Vagina (tissue), 2 donors: Measurements from ENCODE around the gene CNGB1.

ENCODE experiments used
- CTCF ChIP-seq, 3 experiments: fragments of 450-650 bp in 2 of 3; fragments of 200-600 bp in 1 of 3; sonication (generic) in 1 of 3; IDR thresholded peaks; one replicate each; pipeline ENCODE4 v1.5.1; 2017 to 2019; ENCODE audit warnings: antibody characterized with exemption in 3 of 3, mild to moderate bottlenecking in 2 of 3, moderate library complexity in 2 of 3
- POLR2AphosphoS5 ChIP-seq, 2 donors: sonication (generic); formaldehyde crosslinking; IDR thresholded peaks; one replicate each; pipeline ENCODE4 v1.9.0; 2017; ENCODE audit warnings: antibody characterized with exemption in 2 of 2, mild to moderate bottlenecking in 2 of 2, low read depth in 1 of 2; ENCODE audit not compliant: insufficient read depth in 1 of 2

- TF ChIP-seq CTCF (IDR thresholded peaks at IDR 0.05), result no peak
- TF ChIP-seq POLR2AphosphoS5 (IDR thresholded peaks at IDR 0.05; ENCODE audit: insufficient read depth in 1 of 2, low read depth in 1 of 2), result no peak
These were observed 83.2 kb downstream of the CNGB1 start for GRCh38 chr16:57887711-57888110.
